DND-41 (cell line): ENCODE measurements around the gene MIEN1.

ENCODE experiments used
- CTCF ChIP-seq: IDR thresholded peaks from 2 replicates; pipeline ENCODE4 v1.5.1; 2012; ENCODE audit warnings: borderline replicate concordance, low read length, moderate library complexity, mild to moderate bottlenecking; ENCODE audit not compliant: poor library complexity, severe bottlenecking; ENCODE audit errors: extremely low read depth
- EZH2 ChIP-seq: IDR thresholded peaks from 3 replicates; pipeline ENCODE4 v1.6.1; 2012; ENCODE audit warnings: borderline replicate concordance, low read depth, mild to moderate bottlenecking, moderate library complexity, low read length, inconsistent platforms; ENCODE audit not compliant: severe bottlenecking

DNA sequence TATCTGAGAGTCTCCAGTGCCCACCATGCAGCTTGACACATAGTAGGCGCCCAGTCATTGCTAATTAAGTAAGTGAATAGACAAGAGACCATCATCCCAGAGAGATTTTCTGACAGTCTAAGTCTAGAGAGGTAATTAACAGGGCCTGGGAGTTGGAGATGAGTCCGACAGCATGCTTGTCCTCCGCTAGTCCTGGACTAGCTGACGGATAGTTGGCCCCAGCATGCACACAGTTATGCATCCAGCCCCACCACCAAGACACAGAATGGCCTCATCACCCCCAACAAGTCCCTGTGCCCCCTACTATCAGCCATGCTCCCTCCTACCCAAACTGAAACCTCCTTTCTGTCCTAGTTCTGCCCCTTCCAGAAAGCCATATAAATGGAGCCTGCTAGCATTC lies 17.4 kb upstream of the MIEN1 start:
- TF ChIP-seq EZH2 (no peak), CTCF (no peak)
